DND-41 (cell line): Measurements from ENCODE around the gene RAI1.

ENCODE experiments used
- ATAC-seq: fragments of 200-7000 bp; cut with Tn5 transposase; 3 replicates; pipeline ENCODE4 v1.9.1; 2021; ENCODE audit warnings: low read depth; ENCODE audit not compliant: insufficient read depth
- DNase-seq: peaks from one replicate; pipeline ENCODE4 v3.0.0-alpha.2; 2020
- H2AFZ ChIP-seq: 2 replicates; pipeline ENCODE4 v1.6.0; 2012; ENCODE audit warnings: low read depth, low read length
- H3K27ac ChIP-seq: 2 replicates; pipeline ENCODE4 v1.5.1; 2012; ENCODE audit warnings: low read length, inconsistent platforms
- H3K27me3 ChIP-seq: fragments of 200-600 bp; sonication (generic); 2 replicates; pipeline ENCODE4 v1.6.0; 2012; ENCODE audit warnings: low read length, mild to moderate bottlenecking, inconsistent platforms; ENCODE audit not compliant: insufficient read depth, poor library complexity
- H3K36me3 ChIP-seq: 2 replicates; pipeline ENCODE4 v1.5.1; 2012; ENCODE audit warnings: low read length, inconsistent platforms; ENCODE audit not compliant: insufficient read depth
- H3K4me1 ChIP-seq: 2 replicates; pipeline ENCODE4 v1.5.1; 2012; ENCODE audit warnings: mild to moderate bottlenecking, low read length; ENCODE audit not compliant: insufficient read depth
- H3K4me2 ChIP-seq: 2 replicates; pipeline ENCODE4 v1.6.0; 2012; ENCODE audit warnings: mild to moderate bottlenecking, moderate library complexity, low read length, inconsistent platforms; ENCODE audit not compliant: insufficient read depth
- H3K4me3 ChIP-seq, 2 experiments: fragments of 200-600 bp in 1 of 2; shearing (Covaris generic) in 1 of 2; 2 replicates each; pipeline ENCODE4 v1.5.1; 2012 to 2016; ENCODE audit warnings: inconsistent platforms in 2 of 2, low read length in 2 of 2, mild to moderate bottlenecking in 2 of 2, low read depth in 1 of 2, moderate library complexity in 1 of 2
- H3K79me2 ChIP-seq: 2 replicates; pipeline ENCODE4 v1.6.0; 2012; ENCODE audit warnings: low read length, inconsistent platforms; ENCODE audit not compliant: insufficient read depth
- H3K9ac ChIP-seq: 2 replicates; pipeline ENCODE4 v1.6.0; 2012; ENCODE audit warnings: low read depth, mild to moderate bottlenecking, inconsistent platforms, low read length, moderate library complexity
- H3K9me3 ChIP-seq: 2 replicates; pipeline ENCODE4 v1.5.1; 2012; ENCODE audit warnings: low read length, moderate library complexity, mild to moderate bottlenecking, inconsistent platforms; ENCODE audit not compliant: insufficient read depth, severe bottlenecking
- H4K20me1 ChIP-seq: 2 replicates; pipeline ENCODE4 v1.6.0; 2012; ENCODE audit warnings: low read length; ENCODE audit not compliant: insufficient read depth
- CTCF ChIP-seq: IDR thresholded peaks from 2 replicates; pipeline ENCODE4 v1.5.1; 2012; ENCODE audit warnings: borderline replicate concordance, low read length, moderate library complexity, mild to moderate bottlenecking; ENCODE audit not compliant: poor library complexity, severe bottlenecking; ENCODE audit errors: extremely low read depth
- EZH2 ChIP-seq: IDR thresholded peaks from 3 replicates; pipeline ENCODE4 v1.6.1; 2012; ENCODE audit warnings: borderline replicate concordance, low read depth, mild to moderate bottlenecking, moderate library complexity, low read length, inconsistent platforms; ENCODE audit not compliant: severe bottlenecking

The RAI1 gene

DNA sequence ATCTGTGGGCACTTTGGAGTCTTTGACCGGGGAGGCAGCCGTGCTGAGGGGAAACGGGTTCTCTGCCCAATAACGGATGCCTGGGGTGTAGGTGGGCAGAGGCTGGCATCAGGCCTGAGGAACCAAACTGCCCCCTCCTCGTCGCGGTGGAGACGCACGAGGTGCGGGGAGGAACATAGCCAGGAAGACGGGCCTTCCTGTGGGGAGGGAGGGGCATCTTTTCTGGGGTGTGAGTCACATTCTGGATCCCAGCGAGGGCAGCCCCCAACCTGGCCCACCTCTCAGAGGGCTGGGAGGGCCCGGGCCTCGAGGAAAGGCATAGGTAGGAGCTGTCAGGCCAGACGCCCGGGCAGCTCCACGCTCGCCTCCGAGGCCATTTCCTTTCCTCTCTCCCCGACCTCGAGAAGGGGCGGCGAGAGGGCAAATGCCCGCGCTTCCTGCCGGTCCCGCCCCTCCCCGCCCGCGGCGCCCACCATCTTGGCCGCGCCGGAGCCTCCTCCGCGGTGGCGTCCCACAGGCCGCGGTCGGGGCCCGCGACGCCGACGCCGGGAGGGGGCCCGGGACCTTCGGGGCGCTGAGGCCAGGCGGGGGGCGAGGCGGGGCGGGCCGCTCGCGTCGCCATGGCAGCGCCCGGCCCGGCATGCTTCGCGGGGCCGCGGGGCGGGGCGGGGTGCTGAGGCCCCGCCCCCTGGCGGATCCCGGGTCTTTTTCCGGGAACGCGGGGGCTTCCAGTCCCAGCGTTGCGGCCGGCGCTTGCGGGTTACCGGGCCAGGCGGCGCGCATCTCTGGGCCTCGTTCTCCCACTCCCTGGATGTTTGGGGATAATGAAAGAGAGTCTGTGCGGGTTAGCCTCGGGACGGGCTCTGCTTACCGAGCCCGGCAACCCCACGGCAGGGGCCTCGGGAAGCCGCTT is 13.2 kb downstream of the RAI1 start:
- H3K9me3 ChIP-seq, result no peaks in the 10 kb centered on the region
- peak overlapping the region; percentile 64 for H2AFZ ChIP-seq
- peaks cover 97% of the 10 kb centered on the region for H3K79me2 ChIP-seq
- ATAC-seq, result peak; percentile 69
- H3K36me3 ChIP-seq, result no peaks in the 10 kb centered on the region
- peak overlapping the region; percentile 87 for H3K27ac ChIP-seq
- peak; percentile 78 for DNase-seq
- peak overlapping the region; percentile 85 to 87 for H3K4me3 ChIP-seq
- TF ChIP-seq CTCF (no peak), EZH2 (no peak)
- H3K4me2 ChIP-seq, result peak overlapping the region; percentile 97
- H3K9ac ChIP-seq, result peak overlapping the region; percentile 78
- no peaks in the 10 kb centered on the region for H3K27me3 ChIP-seq
- peaks cover 82% of the 10 kb centered on the region for H4K20me1 ChIP-seq
- H3K4me1 ChIP-seq, result peaks cover 59% of the 10 kb centered on the region

DNA sequence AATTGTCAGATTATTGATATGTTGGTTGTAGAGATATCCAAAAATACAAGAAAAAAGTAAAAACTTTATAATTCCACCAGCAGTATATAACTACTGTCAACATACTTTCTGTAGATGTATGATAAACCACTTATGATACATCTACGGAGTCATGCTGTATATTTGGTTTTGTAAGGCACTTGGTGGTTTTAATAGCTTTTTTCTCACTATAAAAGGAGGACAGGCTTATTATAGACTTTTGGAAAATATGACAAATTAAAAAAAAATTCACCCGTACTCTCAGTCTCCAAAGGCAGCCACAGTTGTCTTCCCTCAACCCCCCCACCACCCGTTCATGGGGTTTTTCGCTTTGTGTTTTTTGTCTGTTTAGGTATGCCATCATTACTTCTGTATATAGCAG is 14.8 kb downstream of the RAI1 start:
- no peaks in the 10 kb centered on the region for H3K27me3 ChIP-seq

DNA sequence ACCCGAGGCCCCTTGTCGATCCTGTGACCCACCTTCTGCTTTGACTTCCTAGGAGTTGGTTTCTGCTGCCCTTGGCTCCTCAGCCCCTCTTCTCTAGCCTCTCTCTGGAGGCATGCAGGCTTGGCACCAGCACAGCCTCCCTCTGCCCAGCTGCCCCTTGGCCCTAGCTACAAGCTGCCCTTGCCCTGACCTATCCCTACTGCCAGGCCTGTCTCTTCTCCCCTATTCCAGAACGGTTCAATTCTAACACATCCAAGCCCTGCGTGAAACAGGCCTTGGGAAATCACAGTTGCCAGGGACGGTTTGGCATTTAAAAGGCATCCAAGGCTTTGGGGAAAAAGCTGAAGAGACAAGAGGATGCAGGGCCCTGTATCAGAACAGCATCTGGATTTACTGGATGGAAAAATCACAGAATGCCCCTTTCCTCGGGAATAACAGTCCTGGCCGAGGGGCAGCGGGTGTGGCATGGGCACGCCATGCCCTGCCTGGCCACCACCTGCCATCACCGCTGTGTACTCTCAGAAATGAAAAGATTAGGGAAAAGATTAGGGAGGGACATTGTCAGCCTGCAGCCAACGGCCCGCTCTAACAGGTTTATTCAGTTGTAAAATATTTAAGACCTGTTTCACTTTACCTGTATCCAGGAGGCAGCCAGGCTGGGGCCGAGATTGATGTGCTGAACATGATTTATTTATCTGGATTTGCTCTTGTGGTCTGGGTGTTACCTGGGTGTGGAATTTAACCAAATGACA is 15.8 kb downstream of the RAI1 start:
- Histone ChIP-seq H4K20me1 (peaks cover 83% of the 10 kb centered on the region), H2AFZ (no peak overlapping the region), H3K9ac (no peak overlapping the region), H3K4me1 (peaks cover 35% of the 10 kb centered on the region), H3K79me2 (peaks cover 97% of the 10 kb centered on the region), H3K4me3 (no peak overlapping the region), H3K4me2 (no peak overlapping the region), H3K27ac (no peak overlapping the region), H3K27me3 (no peaks in the 10 kb centered on the region), H3K36me3 (peaks cover 9% of the 10 kb centered on the region), H3K9me3 (no peaks in the 10 kb centered on the region)
- no peak for ATAC-seq
- no peak for DNase-seq
- no peak for TF ChIP-seq CTCF
- TF ChIP-seq EZH2, result no peak

More for the DNA sequence above, 14.8 kb downstream of the RAI1 start:
- TF ChIP-seq CTCF, result no peak
- TF ChIP-seq EZH2, result no peak
- DNase-seq, result no peak
- H3K36me3 ChIP-seq, result peaks cover 2% of the 10 kb centered on the region; the same call in 1 of the 2 replicates
- peaks cover 97% of the 10 kb centered on the region for H3K79me2 ChIP-seq
- H3K4me1 ChIP-seq, result peaks cover 44% of the 10 kb centered on the region
- H3K9me3 ChIP-seq, result no peaks in the 10 kb centered on the region
- peak overlapping the region; percentile 78; the same call in 1 of the 2 replicates for H3K9ac ChIP-seq
- peak overlapping the region; percentile 79 for H3K27ac ChIP-seq
- peak overlapping the region; percentile 97 for H3K4me2 ChIP-seq
- peaks cover 83% of the 10 kb centered on the region for H4K20me1 ChIP-seq
- no peak for ATAC-seq
- H3K4me3 ChIP-seq, result peak overlapping the region in 1 of 2 experiments; percentile 85; a peak in 1 of 4 replicates
- no peak overlapping the region for H2AFZ ChIP-seq
